Measurements from ENCODE around the gene EIF6. TPM values are rescaled to one million over a fixed set of nuclear protein-coding genes. Genes with fewer than 3 reads are reported as not detected.

Gene EIF6
- polyA plus RNA-seq: 100 to 1,000 TPM in 1 of 3 donors, 10 to 100 TPM in 2; 70.7 to 117 (median 71.9) TPM

DNA sequence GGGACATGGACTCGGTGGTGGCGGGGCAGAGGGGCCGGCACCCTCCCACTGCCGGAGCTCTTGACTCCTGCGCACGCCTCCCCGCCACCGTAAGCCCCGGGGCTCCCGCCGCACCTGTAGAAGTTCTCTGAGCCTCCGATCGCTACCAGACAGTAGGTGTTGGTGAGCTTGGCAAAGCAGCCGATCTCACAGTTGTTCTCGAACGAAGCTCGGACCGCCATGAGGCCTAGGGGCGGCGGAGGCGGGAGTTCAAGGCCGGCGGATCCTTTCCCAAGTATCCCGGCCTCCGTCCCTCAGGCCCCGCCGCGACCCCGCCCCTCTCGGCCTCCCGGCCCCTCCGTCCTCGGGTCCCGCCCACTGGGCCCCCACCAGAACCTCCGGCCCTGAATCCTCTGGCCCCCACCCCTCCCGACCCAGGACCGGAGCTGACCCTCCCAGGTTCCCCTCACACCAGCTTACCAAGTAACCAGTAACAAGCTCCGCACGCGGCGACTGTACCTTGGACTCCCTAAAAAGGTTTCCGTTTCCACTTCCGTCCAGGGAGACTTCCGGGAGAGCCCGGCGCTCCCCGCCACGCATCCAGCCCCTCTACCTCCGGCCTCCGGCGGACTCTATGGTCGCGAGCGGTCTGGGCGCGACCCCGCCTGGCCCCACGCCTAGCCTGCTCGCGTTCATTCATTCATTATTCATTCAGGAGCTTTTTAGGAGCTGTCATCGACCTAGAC lies at the start of gene EIF6:
TSS of gene EIF6 (minus strand) at position 506 of the 725 bp plus-strand sequence. CDS start at position 221, 285 bp downstream.
- 0 to 1% (median 1%) methylated on average over 46 to 61 of the region's 61 CpGs for WGBS, 3 donors
- no peak within 1 kb of the TSS for H3K27ac ChIP-seq (ENCODE audit: low read depth, low read length)

DNA sequence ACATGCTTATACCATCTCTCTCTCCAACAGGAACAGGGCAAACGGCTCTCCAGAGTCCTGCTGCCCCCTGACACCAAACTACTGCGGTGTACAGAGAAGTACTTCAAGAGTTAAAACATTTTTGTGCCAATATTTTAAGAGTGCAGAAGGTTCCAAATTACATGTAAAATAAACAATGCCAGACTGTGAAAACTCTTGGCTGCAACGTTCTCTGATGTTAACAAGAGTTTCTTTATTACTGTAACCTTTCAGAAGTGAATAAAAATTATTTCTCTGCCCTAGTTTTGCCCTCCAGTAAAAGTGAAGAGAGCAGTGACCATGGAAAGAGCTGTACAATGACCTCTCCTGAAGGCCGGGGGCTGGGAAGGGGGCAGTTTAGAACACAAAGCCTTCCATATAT lies 49.0 kb upstream of the EIF6 start:
- WGBS, 3 donors: 53 to 67% (median 55%) methylated on average over 4 of the region's 4 CpGs
- no peak overlapping the region for H3K27ac ChIP-seq (ENCODE audit: low read depth, low read length)

DNA sequence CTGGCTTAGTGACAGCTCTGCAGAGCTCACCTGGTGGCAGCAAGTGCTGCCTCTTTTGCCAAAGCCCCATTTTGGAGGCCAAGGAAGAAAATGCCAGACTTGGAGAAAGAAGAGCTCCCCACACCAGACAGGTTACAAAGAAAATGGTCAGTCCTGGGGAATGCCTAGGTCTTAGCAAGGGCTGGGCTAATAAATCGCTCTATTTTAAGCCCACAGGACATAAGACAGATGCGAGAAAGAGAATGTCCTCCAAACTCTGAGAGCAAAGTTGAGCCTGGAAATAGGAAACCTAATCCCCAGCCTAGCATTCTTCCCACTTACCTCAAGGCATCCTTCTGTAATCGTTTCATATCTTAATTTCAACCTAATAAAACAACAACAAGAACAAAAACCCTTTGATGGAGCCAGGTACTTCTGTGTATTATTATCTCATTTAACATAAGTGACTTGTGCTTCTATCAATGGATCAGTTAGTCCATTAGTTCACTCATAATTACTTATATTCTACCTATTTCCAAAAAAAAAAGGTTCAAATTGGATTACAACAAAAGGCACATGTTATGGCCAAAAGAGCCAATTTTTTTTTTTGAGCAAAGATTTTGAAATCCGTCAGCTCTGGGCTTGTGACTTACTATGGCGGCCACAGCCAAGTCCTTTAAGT lies 48.1 kb upstream of the EIF6 start:
- WGBS, 3 donors: 85 to 94% (median 92%) methylated on average over 5 of the region's 5 CpGs
- no peak overlapping the region for H3K27ac ChIP-seq (ENCODE audit: low read depth, low read length)

DNA sequence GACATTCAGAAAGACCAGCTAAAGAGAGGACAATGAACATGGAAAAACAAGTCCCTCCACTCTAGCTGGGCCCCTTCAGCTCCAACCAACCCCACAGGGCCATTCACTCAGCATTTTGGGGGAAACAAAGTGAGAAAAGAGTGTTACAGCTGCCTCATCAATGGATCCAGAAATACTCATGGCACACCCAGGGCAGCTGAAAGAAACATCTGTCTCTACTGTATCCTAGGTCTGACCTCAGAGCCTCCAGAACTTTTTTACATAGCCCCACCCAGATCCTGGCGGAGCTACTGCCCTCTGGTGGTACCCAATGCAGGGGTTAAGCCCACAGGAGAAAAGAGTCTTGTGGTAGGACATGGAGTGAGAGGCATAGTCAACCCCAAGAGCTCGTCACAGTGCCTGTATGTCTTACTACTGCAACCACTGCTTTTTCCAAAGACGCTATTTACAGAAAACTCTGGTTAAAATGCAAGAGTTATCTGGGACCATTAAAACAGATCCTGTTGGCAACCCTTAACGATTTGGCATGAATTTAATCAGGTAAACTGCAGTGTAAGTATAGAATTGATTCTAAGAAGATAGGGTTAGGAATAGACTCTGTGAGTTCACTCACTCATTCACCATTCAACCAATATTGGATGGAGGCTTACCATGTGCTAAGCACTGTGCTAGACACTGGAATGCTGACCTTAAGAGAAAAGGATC lies 45.0 kb upstream of the EIF6 start:
- WGBS, 3 donors: 79 to 85% (median 83%) methylated on average over 4 of the region's 4 CpGs
- H3K27ac ChIP-seq (ENCODE audit: low read depth, low read length): no peak overlapping the region

DNA sequence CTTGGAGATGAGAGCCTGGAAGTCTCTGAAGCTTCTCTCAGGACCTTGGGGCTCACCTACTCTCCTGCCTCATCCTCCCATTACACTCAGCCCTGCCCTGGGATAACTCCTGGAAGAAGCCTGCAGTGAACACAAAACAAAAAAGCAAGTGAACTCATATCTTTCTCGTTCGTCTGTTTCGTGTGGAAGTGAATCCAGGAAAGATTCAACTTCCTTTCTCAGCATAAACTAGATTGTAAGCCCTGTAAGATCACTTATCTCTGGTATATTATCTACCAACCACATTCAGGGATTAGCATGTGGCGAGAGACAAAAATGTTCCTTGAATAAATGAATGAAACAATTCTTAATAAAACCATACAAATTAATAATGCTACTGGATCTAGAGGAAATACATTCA lies 44.1 kb upstream of the EIF6 start:
- WGBS, 3 donors: 80 to 91% (median 82%) methylated on average over 4 of the region's 4 CpGs
- no peak overlapping the region for H3K27ac ChIP-seq (ENCODE audit: low read depth, low read length)

DNA sequence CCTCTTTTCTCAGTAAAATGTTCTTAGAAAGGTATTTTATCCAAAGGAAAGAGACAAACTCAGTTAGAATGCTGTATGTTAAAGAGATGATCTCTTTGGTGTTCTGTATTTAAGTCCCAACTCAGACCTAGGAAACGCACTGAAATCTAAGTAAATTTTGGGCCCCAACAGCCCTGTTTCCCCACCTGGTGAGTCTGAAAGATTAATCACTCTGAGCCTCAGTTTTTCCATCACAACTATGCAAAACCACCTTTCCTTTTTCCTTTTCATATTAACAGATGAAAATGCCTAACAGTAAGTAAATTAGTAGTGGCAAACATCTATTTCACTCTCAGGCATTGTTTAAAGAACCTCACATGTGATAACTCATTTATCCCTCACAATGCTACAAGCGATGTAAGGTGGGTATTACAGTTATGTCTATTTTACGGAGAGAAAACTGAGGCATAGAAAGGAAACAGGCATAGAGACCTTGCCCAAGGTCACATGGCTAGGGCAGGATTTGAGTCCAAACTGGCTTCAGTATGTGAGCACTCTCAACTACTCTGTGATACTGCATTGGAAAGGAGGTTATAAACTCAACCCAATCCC lies 43.6 kb upstream of the EIF6 start:
- 91 to 97% (median 96%) methylated on average over 3 of the region's 3 CpGs for WGBS, 3 donors
- H3K27ac ChIP-seq (ENCODE audit: low read depth, low read length): no peak overlapping the region

DNA sequence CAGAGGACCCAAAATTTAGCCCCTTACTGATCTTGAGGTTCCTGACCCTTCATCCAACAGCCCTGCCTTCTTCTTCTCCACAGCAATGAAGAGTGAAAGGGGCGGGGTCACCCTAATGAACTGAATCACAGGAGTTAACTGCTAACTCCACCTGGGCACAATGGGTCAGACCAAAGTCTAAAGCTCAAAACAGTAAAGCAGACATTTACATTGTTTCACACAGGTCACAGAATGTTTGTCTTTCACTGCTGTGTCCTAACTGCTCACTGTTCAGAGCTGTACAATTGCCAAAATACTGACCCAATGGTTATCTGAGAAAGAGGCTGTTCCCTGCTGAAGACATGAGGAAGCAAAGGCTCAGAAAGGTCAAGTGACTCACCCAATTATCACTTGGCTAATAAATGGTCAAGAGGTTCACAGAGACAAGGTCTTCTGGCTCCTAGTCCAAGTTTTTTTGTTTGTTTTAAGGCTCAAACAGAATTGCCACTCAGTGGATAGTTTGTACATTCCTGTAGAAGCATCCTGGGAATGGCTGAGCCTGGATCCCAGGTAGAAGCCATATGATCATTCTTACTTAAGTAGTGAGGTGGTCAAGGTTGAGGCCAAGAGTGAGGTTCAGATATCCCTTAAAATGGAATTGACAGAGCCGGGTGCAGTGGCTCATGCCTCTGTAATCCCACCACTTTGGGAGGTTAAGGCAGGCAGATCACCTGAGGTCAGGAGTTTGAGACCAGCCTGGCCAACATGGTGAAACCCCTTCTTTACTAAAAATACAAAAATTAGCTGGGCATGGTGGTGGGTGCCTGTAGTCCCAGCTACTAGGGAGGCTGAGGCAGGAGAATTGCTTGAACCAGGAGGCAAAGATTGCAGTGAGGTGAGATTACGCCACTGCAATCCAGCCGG lies 42.8 kb upstream of the EIF6 start:
- WGBS, 3 donors: 90 to 96% (median 92%) methylated on average over 4 of the region's 4 CpGs
- H3K27ac ChIP-seq (ENCODE audit: low read depth, low read length): no peak overlapping the region

DNA sequence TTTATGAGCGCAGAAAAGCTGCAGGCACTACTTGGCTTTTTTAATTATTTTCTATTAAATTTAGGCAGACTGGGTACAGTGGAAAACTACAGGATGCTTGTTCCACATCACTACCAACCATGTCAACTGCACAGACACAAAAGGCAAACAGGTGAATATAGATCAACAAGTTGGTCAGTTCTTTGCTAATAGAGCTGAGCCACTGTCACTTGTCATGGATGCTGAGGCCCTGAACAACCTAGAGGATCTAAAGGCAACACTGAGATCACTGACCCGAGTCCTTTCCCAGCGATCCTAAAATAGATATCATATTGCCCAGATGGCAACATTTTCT lies 42.1 kb upstream of the EIF6 start:
- no peak overlapping the region for H3K27ac ChIP-seq (ENCODE audit: low read depth, low read length)

DNA sequence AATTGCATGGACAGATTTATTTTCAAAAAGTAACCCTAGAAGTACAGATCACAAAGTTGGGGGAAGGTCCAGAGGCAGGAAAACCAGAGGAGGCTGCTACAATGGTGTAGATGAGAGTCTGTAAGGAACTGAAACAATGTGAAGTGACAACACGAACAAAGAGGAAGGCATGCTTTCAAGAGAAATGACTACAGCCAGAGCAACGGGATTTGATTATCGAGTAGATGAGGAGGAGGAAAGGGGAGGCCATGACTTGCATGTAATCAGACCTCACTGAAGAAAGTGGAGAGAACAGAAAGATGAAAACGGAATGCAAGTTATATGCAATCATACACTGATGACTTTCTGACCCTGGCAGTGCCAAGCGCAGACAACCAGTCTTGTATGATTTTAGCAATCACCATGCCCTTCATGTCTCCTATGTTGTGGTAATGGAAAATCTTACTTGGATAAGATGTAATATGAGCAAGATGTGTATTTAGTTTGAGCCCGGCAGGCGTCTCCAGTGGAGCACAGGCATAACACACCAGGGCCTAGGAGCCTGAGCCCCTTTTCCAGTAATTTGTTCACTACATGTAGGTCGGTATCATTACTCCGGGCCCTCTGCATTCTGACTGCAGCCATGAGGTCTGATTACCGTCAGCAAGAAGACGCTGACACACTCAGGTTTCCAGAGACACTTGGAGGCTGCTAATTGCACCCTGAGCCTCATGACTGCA lies 41.6 kb upstream of the EIF6 start:
- no peak overlapping the region for H3K27ac ChIP-seq (ENCODE audit: low read depth, low read length)
- 75 to 88% (median 80%) methylated on average over 11 of the region's 11 CpGs for WGBS, 3 donors

More for the DNA sequence above, 42.1 kb upstream of the EIF6 start:
- WGBS, 3 donors: 89 to 97% (median 92%) methylated on average over 3 of the region's 3 CpGs

DNA sequence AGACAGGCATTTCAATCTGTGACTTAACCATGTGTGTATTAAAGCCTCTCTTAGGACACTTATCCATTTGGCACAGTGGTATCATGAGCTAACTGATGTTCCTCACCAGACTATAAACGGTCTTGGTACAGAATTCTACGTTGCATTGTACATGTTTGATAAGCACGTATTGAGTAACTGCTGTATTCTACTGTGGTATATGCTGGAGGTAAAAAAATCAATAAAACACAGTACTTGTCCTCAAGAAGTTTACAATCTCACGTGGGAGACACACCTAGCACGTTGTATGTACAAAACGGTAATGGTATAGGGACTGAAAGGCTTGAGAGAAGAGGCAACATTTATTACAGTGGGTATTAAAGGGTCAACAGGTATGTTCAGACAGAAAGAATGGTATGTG lies 40.8 kb upstream of the EIF6 start:
- no peak overlapping the region for H3K27ac ChIP-seq (ENCODE audit: low read depth, low read length)
- WGBS, 3 donors: 80 to 92% (median 90%) methylated on average over 6 of the region's 6 CpGs

DNA sequence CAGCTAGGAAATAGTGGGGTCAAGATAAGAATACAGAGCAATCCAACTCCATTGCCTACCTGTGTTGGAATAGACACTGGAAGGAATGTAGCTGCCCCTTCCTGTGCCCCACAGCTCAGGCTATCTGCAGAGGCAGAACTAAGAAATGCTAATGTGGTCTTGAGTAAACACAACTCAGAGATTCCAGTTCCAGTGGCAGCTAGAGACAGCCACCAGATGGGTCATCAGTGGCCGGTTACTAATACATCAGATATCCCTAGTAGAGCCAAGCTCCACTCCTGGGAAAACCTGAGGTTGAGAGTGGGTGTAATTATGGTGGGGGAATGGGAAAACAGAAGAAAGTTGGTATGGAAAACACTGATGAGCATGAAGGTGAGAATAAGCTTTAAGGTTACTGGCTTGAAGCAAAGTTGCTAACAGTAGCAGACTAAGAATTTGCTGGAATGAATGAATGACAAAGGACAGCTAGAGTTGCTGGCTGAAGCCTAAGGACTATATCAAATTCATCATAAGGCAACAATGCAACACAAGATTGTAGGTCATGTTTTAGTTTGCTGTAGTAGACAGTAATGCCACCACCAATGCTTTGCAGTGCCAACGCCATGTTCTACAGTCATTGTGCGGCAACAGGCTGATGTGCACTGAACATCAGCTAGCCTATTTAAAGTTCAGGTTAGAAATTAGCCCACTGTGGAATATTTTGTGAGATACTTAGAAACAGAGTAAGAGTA lies 36.0 kb upstream of the EIF6 start:
- H3K27ac ChIP-seq (ENCODE audit: low read depth, low read length): no peak overlapping the region
- WGBS, 3 donors: 89 to 97% (median 89%) methylated on average over 3 of the region's 3 CpGs

DNA sequence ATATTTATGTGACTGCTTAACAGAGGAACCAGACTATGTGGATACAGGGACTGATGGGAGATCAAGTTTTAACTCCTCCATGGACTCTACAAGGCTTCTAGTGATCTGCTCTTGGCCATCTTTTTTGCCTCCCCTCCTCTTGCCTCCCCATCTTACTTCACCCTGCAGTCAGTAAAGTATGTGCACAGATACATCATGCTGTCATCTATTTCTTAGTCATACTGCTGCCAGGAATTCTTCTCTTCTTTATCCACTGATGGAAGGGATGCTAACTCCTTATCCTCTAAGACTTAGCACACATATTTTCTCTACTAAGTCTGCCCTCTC lies 35.3 kb upstream of the EIF6 start:
- H3K27ac ChIP-seq (ENCODE audit: low read depth, low read length): no peak overlapping the region

DNA sequence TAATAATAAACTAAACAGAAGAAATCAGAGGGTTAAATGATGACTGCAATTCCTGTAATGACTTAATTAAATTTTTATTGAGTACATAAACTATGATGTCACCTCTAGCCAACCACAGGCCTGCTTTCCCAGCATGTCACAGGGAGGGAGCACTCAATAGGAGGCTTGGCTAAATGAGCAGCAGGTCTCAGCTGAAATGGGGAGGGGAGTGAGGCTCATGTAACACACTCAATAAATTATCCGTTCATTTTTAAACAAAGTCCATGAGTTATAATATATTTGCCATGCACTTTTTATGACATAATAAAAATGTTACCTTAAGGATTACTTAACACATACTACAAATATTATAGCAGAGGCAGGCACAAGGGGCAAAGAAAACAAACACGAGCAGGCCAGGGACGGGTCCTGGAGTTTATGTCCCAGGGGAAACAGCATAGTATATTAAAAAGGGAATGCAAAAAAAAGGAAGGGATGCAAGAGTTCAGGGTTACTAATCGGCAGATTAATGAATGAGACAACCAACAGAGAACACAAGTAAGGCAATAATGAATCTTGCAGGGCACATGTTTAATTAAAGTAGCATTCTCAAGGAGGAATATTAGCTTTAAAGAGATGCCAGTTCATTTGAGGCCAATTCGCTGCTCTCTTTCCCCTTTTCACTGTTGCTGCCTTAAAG lies 34.8 kb upstream of the EIF6 start:
- H3K27ac ChIP-seq (ENCODE audit: low read depth, low read length): no peak overlapping the region
- WGBS, 3 donors: 65 to 74% (median 68%) methylated on average over 5 of the region's 5 CpGs

DNA sequence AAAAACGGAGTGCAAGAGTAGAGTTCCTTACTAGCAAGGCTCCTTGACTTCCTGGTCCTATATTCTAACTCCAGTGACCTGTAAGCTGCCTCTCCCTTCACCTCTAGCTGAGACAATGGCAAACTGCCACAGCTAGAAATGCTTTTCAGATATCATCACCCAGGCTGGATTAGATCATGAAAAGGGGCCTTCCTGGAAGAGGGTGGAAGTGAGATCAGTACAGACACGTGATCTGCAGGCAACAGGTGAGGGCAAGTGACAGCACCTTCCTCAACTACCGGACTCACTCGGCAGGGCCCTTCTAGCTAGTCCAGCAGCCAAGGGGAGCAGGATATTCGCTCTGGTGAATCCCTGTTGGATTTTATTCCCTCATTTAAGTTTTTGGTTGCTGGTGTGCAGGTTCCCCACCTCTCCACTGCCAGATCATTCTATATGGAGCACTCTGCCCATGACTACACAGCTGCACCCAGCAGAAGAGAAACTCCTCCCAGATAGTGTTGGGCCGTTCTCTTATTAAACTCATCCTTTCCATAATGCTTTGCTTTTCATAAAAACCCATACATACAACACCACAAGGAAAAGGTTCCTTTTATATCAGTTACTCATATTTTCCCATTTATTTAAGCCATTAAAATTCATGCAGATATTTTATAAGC lies 34.1 kb upstream of the EIF6 start:
- WGBS, 3 donors: 69 to 78% (median 76%) methylated on average over 6 of the region's 6 CpGs
- H3K27ac ChIP-seq (ENCODE audit: low read depth, low read length): no peak overlapping the region

DNA sequence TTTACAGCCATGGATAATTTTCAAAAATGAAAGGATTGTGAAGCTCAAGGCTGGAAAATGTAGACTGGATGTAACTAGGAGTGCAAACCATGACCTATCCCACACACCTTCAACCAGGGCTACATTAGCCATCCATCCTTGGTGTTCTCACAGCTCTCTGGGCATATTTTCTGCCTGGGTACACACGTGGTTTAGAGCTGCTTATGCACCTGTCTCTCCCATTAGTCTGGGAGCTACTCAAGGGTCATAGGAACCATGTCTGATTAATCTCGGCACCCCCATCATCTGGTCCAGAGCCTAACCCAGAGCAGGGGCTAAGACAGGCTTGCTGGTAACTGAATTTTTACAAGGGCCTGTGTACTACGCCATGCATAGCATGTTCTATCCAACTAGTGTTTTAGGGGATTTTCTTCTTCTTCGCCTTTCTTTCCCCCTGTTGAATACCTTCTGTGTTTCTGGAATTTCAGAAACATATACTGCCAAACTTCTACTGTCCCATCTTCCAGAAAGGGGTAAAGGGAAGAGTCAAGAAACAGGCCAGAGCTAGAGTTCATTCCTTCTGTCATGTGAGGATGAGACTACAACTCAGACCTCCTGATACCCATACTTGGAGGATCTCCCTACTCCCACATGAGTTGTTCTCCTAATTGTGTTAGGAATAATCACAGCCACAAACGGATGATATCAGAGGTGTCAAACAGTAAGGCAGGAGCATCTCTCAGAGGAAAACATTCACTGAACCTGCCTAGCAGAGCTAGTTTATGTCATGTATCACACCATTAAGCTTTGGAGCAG lies 33.0 kb upstream of the EIF6 start:
- WGBS, 3 donors: 83 to 92% (median 90%) methylated on average over 5 of the region's 5 CpGs
- no peak overlapping the region for H3K27ac ChIP-seq (ENCODE audit: low read depth, low read length)

DNA sequence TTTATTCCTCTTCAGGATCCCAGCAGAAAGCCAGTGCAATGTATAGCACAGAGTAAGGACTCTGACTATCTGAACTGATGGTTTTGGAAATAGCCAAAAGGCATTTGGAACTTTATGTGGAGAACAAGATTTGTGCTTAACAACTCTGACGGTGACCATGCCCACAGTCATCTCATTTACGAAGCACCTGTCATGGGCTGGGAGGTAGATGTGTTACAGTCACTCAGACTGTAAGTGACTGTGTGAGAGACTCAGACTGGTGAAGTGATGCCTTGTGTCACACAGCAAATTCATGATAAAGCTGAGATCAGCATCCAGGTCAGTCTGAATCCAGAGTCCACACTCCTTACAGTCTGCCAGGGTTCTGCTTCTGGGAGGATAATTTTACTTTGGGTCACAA lies 31.5 kb upstream of the EIF6 start:
- WGBS, 3 donors: 91 to 92% (median 91%) methylated on average over 2 of the region's 2 CpGs
- H3K27ac ChIP-seq (ENCODE audit: low read depth, low read length): no peak overlapping the region
